Adrenal gland (tissue), 12 donors: ENCODE results near the gene SRPRB. TPM values are rescaled to one million over a fixed set of nuclear protein-coding genes. Genes with fewer than 3 reads are reported as not detected.

Experiments used
- DNase-seq, 7 donors: peaks; one replicate each; pipeline ENCODE4 v3.0.0-alpha.2; 2019 to 2020
- H3K27ac ChIP-seq, 5 donors: fragments of 200-600 bp; sonication (generic) in 4 of 5; 1 replicate in 3 of 5; 2 replicates in 2 of 5; pipeline versions ENCODE4 v1.5.1 to v1.8.0; 2016 to 2020; ENCODE audit warnings: mild to moderate bottlenecking in 1 of 5
- H3K27me3 ChIP-seq: fragments of 200-600 bp; 2 replicates; pipeline ENCODE4 v1.8.0; 2021
- H3K36me3 ChIP-seq, 2 donors: fragments of 200-600 bp; replicated peaks in 1 of 2; 1 replicate in 1 of 2; 2 replicates in 1 of 2; pipeline versions ENCODE4 v1.5.1 to v1.8.0; 2018 to 2022
- H3K4me1 ChIP-seq, 2 donors: fragments of 200-600 bp; replicated peaks in 1 of 2; 1 replicate in 1 of 2; 2 replicates in 1 of 2; pipeline versions ENCODE4 v1.5.1 to v1.8.0; 2018 to 2021
- H3K4me3 ChIP-seq, 4 donors: fragments of 200-600 bp; sonication (generic) in 3 of 4; one replicate each; pipeline ENCODE4 v1.5.1; 2016 to 2018
- H3K9me3 ChIP-seq, 3 donors: fragments of 200-600 bp; sonication (generic) in 1 of 3; replicated peaks in 1 of 3; 1 replicate in 2 of 3; 2 replicates in 1 of 3; pipeline versions ENCODE4 v1.5.1 to v1.8.0; 2016 to 2021
- POLR2A ChIP-seq, 2 donors: fragments of 450-650 bp; IDR thresholded peaks; one replicate each; pipeline ENCODE4 v1.6.1; 2017; ENCODE audit warnings: antibody characterized with exemption in 2 of 2, mild to moderate bottlenecking in 2 of 2, moderate library complexity in 1 of 2
- WGBS, 4 donors: extraction: QIAGEN DNeasy Blood & Tissue Kit in 2 of 4; methylation state at CpG; one replicate each; pipeline versions ENCODE4 v1.1.5 to v1.1.7; 2013 to 2017; 5-methylcytosine and 5-hydroxymethylcytosine counted together
- intact Hi-C, 2 donors: fragments of 100-400 bp; cut with DNase I; formaldehyde crosslinking; loops; one replicate each; pipeline versions ENCODE4 v1.14.1 to v1.15.0; 2022 to 2023
- polyA plus RNA-seq, 3 donors: library from polyadenylated mRNA; stranded (reverse); fragments of 200-250 nt in 2 of 3; fragments of 350-450 nt in 1 of 3; fragmentation: Illumina TruSeq in 1 of 3; extraction: RNeasy Lipid Tissue Mini Kit (QIAGEN cat#74804) in 1 of 3; gene quantifications; one replicate each; pipeline ENCODE4 v1.2.3, GENCODE V29; 2013 to 2014
- total RNA-seq, 9 donors: library from RNA; depleted of rRNA in 4 of 9; stranded (reverse); fragments of >200 nt in 4 of 9; fragments of 120-200 nt in 1 of 9; fragmentation: NEBNext Ultra II Directional in 1 of 9; extraction: Animal tissue kit (Norgen Biotek cat#: 25700) in 1 of 9; gene quantifications; one replicate each; pipeline versions ENCODE4 v1.1.0 to v1.2.4, GENCODE V29; 2013 to 2023
- TF ChIP-seq, protein P1 (sequence below), 6 experiments: fragments of 450-650 bp in 4 of 6; fragments of 200-600 bp in 2 of 6; sonication (generic) in 1 of 6; IDR thresholded peaks; 1 replicate in 5 of 6; 2 replicates in 1 of 6; pipeline versions ENCODE4 v1.5.1 to v1.8.0; 2016 to 2021; ENCODE audit warnings: antibody characterized with exemption in 6 of 6, mild to moderate bottlenecking in 2 of 6, moderate library complexity in 1 of 6
- donor health status: healthy with polysubstance abuse.
- donor health status: Bipolar disorder and iron deficiency.
- donor health status: DM: yes; HTN: yes; CAD: no.
- donor health status: DM: no; HTN: no; CAD: no.
- donor health status: DM: no; HTN: no; CAD: no.
- donor health status: DM: yes; HTN: yes; CAD: no.

The SRPRB gene
- total and polyA plus RNA-seq, 12 donors: 13.0 to 177 (median 48.7) TPM

DNA sequence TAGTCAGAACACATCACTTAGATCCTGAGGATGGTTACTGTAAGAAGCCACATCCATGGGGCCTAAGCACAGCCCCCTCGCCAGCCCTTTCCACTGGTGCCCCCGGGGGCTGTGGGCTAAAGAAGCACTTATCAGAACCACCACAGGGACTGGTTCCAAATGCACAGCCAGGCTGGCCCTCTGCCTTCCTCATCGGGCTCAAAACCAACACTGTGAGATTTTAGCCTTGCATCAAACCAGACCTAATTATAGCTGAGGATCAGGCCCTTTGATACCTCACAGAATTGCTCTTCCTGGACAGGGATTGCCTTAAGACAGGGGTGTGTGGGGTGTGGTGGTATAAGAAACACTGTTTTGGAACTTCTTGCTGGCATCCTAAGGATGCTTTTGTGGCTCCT, 23.7 kb downstream of the SRPRB start:
- WGBS, 4 donors: 73 to 88% (median 77%) methylated on average over 2 to 3 of the region's 3 CpGs
- peak in 1 of 7 donors; percentile 46 for DNase-seq
- no peak for TF ChIP-seq POLR2A (IDR thresholded peaks at IDR 0.05)
- TF ChIP-seq, protein P1, sequence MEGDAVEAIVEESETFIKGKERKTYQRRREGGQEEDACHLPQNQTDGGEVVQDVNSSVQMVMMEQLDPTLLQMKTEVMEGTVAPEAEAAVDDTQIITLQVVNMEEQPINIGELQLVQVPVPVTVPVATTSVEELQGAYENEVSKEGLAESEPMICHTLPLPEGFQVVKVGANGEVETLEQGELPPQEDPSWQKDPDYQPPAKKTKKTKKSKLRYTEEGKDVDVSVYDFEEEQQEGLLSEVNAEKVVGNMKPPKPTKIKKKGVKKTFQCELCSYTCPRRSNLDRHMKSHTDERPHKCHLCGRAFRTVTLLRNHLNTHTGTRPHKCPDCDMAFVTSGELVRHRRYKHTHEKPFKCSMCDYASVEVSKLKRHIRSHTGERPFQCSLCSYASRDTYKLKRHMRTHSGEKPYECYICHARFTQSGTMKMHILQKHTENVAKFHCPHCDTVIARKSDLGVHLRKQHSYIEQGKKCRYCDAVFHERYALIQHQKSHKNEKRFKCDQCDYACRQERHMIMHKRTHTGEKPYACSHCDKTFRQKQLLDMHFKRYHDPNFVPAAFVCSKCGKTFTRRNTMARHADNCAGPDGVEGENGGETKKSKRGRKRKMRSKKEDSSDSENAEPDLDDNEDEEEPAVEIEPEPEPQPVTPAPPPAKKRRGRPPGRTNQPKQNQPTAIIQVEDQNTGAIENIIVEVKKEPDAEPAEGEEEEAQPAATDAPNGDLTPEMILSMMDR (IDR thresholded peaks at IDR 0.05): no peak
- Histone ChIP-seq H3K4me1 (no peaks in the 10 kb centered on the region), H3K27me3 (no peaks in the 10 kb centered on the region), H3K9me3 (no peaks in the 10 kb centered on the region), H3K27ac (no peak overlapping the region), H3K36me3 (no peaks in the 10 kb centered on the region), H3K4me3 (no peak overlapping the region)
- intact Hi-C loops: no loop called here

DNA sequence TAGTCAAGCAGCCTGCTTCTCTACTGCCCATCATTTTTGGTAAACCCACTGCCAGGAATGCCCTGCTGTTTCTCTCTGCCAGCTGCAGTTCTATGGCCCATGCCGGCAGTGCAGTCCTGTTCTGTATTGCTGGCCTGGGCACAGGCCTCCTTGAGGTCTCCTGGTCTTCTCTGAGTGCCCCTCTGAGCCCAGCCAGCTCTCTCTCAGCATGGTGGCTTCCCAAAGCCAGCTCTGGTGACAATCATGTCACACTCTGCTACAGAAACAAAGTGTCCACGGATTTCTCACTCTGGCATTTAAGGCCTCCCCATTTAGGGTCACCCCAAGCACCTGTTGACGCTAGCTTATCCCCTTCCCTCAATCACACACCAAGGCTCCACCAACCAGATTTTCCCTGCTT, 24.5 kb downstream of the SRPRB start:
- no peaks in the 10 kb centered on the region for H3K27me3 ChIP-seq
- TF ChIP-seq, protein P1 (IDR thresholded peaks at IDR 0.05): no peak
- no peak for TF ChIP-seq POLR2A (IDR thresholded peaks at IDR 0.05)
- H3K4me1 ChIP-seq: no peaks in the 10 kb centered on the region
- H3K27ac ChIP-seq: no peak overlapping the region
- no peaks in the 10 kb centered on the region for H3K9me3 ChIP-seq
- DNase-seq: peak in 1 of 7 donors; percentile 37
- WGBS, 4 donors: 82 to 95% (median 90%) methylated on average over 3 of the region's 3 CpGs
- no peak overlapping the region for H3K4me3 ChIP-seq
- H3K36me3 ChIP-seq: no peaks in the 10 kb centered on the region
- intact Hi-C loops: no loop called here

DNA sequence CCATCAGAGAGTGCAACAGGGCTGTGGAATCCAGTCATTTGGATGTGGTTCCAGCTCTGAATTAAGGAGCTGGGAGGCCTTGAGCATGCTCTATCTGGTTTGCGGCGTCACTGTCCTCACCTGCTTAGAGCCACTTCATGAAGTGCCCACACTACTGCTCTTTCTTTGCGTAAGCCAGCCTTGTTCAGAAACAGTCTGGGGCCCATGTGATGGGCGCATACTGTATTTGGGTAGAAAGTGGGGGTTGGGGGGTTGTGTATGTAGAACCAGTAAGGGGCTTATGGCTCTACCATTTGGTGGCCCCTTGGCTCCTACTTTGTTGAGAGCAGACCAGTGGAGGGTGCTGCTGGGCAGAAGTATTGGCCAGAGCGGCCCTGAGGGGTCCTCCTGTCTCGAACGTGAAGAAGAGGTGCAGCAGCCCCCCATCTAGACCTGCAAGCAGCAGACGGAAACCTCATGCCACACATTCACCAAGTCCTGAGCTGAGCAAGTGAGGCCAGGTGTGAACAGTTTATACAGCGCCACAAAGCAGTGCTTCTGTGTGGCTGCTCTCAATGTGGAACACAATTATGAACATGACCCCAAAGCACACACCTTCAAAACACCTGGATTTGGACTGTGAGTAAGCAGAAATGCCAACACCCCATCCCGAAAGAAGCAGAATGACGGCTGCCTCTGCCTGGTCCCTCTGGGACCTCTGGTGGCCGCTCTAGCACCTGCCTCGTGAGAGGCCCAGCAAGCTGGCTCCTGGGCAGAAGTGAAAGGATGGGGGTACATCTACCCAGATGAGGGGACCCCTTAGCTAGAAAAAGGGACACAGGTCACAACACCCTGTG, 26.6 kb downstream of the SRPRB start:
- Histone ChIP-seq H3K9me3 (no peaks in the 10 kb centered on the region), H3K36me3 (no peaks in the 10 kb centered on the region), H3K27me3 (no peaks in the 10 kb centered on the region), H3K27ac (no peak overlapping the region), H3K4me3 (no peak overlapping the region), H3K4me1 (no peaks in the 10 kb centered on the region)
- TF ChIP-seq, protein P1 (IDR thresholded peaks at IDR 0.05): no peak
- TF ChIP-seq POLR2A (IDR thresholded peaks at IDR 0.05): no peak
- WGBS, 4 donors: 84 to 96% (median 89%) methylated on average over 13 of the region's 13 CpGs
- DNase-seq: peak in 1 of 7 donors; percentile 35
- intact Hi-C loops: no loop called here

DNA sequence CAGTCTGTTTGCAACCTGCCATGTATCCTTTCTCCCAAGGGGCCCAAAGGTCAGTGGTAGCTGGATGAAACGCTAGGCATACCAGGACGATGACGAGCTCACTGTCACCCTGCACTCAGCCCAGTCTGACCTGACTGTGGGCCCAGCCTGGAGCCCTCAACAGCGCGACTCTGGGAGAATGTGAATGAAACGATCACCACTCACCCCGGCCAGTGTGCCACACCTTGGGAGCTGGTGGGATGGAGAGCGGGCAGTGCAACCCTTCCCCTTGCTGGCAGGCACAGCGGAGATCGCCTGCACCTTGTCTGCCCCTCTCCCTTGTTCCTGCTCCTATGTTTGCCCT, 27.2 kb downstream of the SRPRB start:
- Histone ChIP-seq H3K9me3 (no peaks in the 10 kb centered on the region), H3K4me1 (no peaks in the 10 kb centered on the region), H3K27me3 (no peaks in the 10 kb centered on the region), H3K36me3 (no peaks in the 10 kb centered on the region), H3K27ac (no peak overlapping the region), H3K4me3 (no peak overlapping the region)
- 91 to 100% (median 94%) methylated on average over 3 to 10 of the region's 10 CpGs for WGBS, 4 donors
- intact Hi-C loops: no loop called here
- TF ChIP-seq, protein P1 (IDR thresholded peaks at IDR 0.05): no peak
- no peak for TF ChIP-seq POLR2A (IDR thresholded peaks at IDR 0.05)
- peak in 1 of 7 donors; percentile 17 for DNase-seq
